NCI-H774 (cell line): ENCODE data around the gene RRP8.
A peak's percentile ranks its signal among the peaks of the same experiment; 100 is the strongest.

Source experiments
- DNase-seq: peaks from one replicate; lab custom pipeline; 2025; lab: John Stamatoyannopoulos, UW

RRP8 gene

GRCh38 chr11:6603287-6604080 is at the start of gene RRP8, which contains the start of gene ILK:
Gene RRP8 (minus strand): TSS chr11:6603616. CDS start chr11:6603502, 114 bp downstream.
Gene ILK (plus strand): TSS chr11:6603774. CDS start chr11:6604272, 498 bp downstream.
- peak; percentile 88 for DNase-seq

GRCh38 chr11:6653097-6653496 is 49.7 kb upstream of the RRP8 start:
- DNase-seq, result no peak

GRCh38 chr11:6652182-6652581 is 48.8 kb upstream of the RRP8 start:
- DNase-seq, result no peak

- no peak for DNase-seq
These were observed 47.6 kb upstream of the RRP8 start for GRCh38 chr11:6650980-6651379.

- no peak for DNase-seq
These were observed 46.7 kb upstream of the RRP8 start for GRCh38 chr11:6650104-6650503.

GRCh38 chr11:6648501-6648900 is 45.1 kb upstream of the RRP8 start:
- no peak for DNase-seq

- DNase-seq, result no peak
These were observed 44.4 kb upstream of the RRP8 start for GRCh38 chr11:6647836-6648235.

GRCh38 chr11:6646918-6647679 is 43.7 kb upstream of the RRP8 start:
- no peak for DNase-seq

- DNase-seq, result no peak
These were observed 43.1 kb upstream of the RRP8 start for GRCh38 chr11:6646576-6646917.

GRCh38 chr11:6646071-6646470 is 42.7 kb upstream of the RRP8 start:
- DNase-seq, result no peak

GRCh38 chr11:6642957-6643356 is 39.5 kb upstream of the RRP8 start:
- no peak for DNase-seq

- DNase-seq, result no peak
These were observed 37.7 kb upstream of the RRP8 start for GRCh38 chr11:6640985-6641701.

GRCh38 chr11:6640036-6640984 is 36.9 kb upstream of the RRP8 start:
- no peak for DNase-seq

- DNase-seq, result no peak
These were observed 35.0 kb upstream of the RRP8 start for GRCh38 chr11:6638429-6638828.

- no peak for DNase-seq
These were observed 34.5 kb upstream of the RRP8 start for GRCh38 chr11:6637871-6638270.

- no peak for DNase-seq
These were observed 33.1 kb upstream of the RRP8 start for GRCh38 chr11:6636480-6636879.

- no peak for DNase-seq
These were observed 31.9 kb upstream of the RRP8 start for GRCh38 chr11:6635082-6635932.

- DNase-seq, result no peak
These were observed 31.1 kb upstream of the RRP8 start for GRCh38 chr11:6634534-6634933.

- DNase-seq, result no peak
These were observed 30.3 kb upstream of the RRP8 start for GRCh38 chr11:6633422-6634408.
